ENCODE measurements around the gene YIPF2.
A peak's percentile ranks its signal among the peaks of the same experiment; 100 is the strongest.

YIPF2 gene

GRCh38 chr19:10928563-10929401, at the start of gene YIPF2, which contains the start of gene TIMM29:
Gene YIPF2, minus strand, starts transcription at chr19:10928639. Its CDS starts 229 bp downstream, at chr19:10928410.
Gene TIMM29, plus strand, starts transcription at chr19:10928811. Its CDS starts 12 bp downstream, at chr19:10928823.
- Histone ChIP-seq H3K9me3 (no peaks in the 10 kb centered on the region), H3K27me3 (no peaks in the 10 kb centered on the region), H3K4me3 (peak within 1 kb of the TSS; percentile 100), H3K36me3 (peaks cover 51% of the 10 kb centered on the region), H4K20me1 (peaks cover 55% of the 10 kb centered on the region), H3K27ac (peak within 1 kb of the TSS; percentile 90), H3K4me1 (peaks cover 26% of the 10 kb centered on the region), H3K9ac (peak within 1 kb of the TSS; percentile 94), H3K4me2 (peak within 1 kb of the TSS; percentile 100)
- no peak for TF ChIP-seq Cebpa-rat (IDR thresholded peaks at IDR 0.05)

GRCh38 chr19:10977742-10978092, 49.3 kb upstream of the YIPF2 start:
- H4K20me1 ChIP-seq = peaks cover 98% of the 10 kb centered on the region
- H3K9me3 ChIP-seq = no peaks in the 10 kb centered on the region
- no peak overlapping the region for H3K4me3 ChIP-seq
- peak overlapping the region; percentile 45 for H3K9ac ChIP-seq
- H3K36me3 ChIP-seq = peaks cover 53% of the 10 kb centered on the region
- H3K27me3 ChIP-seq = no peaks in the 10 kb centered on the region
- H3K4me2 ChIP-seq = peak overlapping the region; percentile 87
- peaks cover 99% of the 10 kb centered on the region for H3K4me1 ChIP-seq
- H3K27ac ChIP-seq = peak overlapping the region; percentile 68
- no peak for TF ChIP-seq Cebpa-rat (IDR thresholded peaks at IDR 0.05)

GRCh38 chr19:10976131-10976892, 47.9 kb upstream of the YIPF2 start:
- H3K27me3 ChIP-seq = no peaks in the 10 kb centered on the region
- H3K9me3 ChIP-seq = no peaks in the 10 kb centered on the region
- peak overlapping the region; percentile 68 for H3K27ac ChIP-seq
- H3K9ac ChIP-seq = peak overlapping the region; percentile 57; the same call in 1 of the 2 replicates
- peaks cover 99% of the 10 kb centered on the region for H3K4me1 ChIP-seq
- peak overlapping the region; percentile 87 for H3K4me2 ChIP-seq
- TF ChIP-seq Cebpa-rat (IDR thresholded peaks at IDR 0.05) = no peak
- H3K36me3 ChIP-seq = peaks cover 44% of the 10 kb centered on the region
- H3K4me3 ChIP-seq = no peak overlapping the region
- peaks cover 98% of the 10 kb centered on the region for H4K20me1 ChIP-seq

- no peaks in the 10 kb centered on the region for H3K27me3 ChIP-seq
- H3K4me1 ChIP-seq = peaks cover 99% of the 10 kb centered on the region
- peaks cover 98% of the 10 kb centered on the region for H4K20me1 ChIP-seq
- H3K4me2 ChIP-seq = peak overlapping the region; percentile 87
- TF ChIP-seq Cebpa-rat (IDR thresholded peaks at IDR 0.05) = no peak
- H3K9me3 ChIP-seq = no peaks in the 10 kb centered on the region
- peak overlapping the region; percentile 57; the same call in 1 of the 2 replicates for H3K9ac ChIP-seq
- peak overlapping the region; percentile 68 for H3K27ac ChIP-seq
- no peak overlapping the region for H3K4me3 ChIP-seq
- peaks cover 37% of the 10 kb centered on the region for H3K36me3 ChIP-seq
Observed at GRCh38 chr19:10975374-10976130, 47.1 kb upstream of the YIPF2 start.

- Histone ChIP-seq H3K4me3 (no peak overlapping the region), H4K20me1 (peaks cover 96% of the 10 kb centered on the region), H3K9me3 (no peaks in the 10 kb centered on the region), H3K36me3 (peaks cover 14% of the 10 kb centered on the region), H3K9ac (no peak overlapping the region), H3K4me2 (peak overlapping the region; percentile 87), H3K4me1 (peaks cover 99% of the 10 kb centered on the region), H3K27ac (peak overlapping the region; percentile 92), H3K27me3 (no peaks in the 10 kb centered on the region)
- TF ChIP-seq Cebpa-rat (IDR thresholded peaks at IDR 0.05) = no peak
Observed at GRCh38 chr19:10971107-10971726, 42.8 kb upstream of the YIPF2 start.

- peaks cover 98% of the 10 kb centered on the region for H4K20me1 ChIP-seq
- H3K4me3 ChIP-seq = peak overlapping the region; percentile 55
- peak overlapping the region; percentile 78 for H3K9ac ChIP-seq
- H3K9me3 ChIP-seq = no peaks in the 10 kb centered on the region
- no peaks in the 10 kb centered on the region for H3K27me3 ChIP-seq
- H3K36me3 ChIP-seq = peaks cover 12% of the 10 kb centered on the region; the same call in 1 of the 2 replicates
- TF ChIP-seq Cebpa-rat (IDR thresholded peaks at IDR 0.05) = no peak
- peaks cover 100% of the 10 kb centered on the region for H3K4me1 ChIP-seq
- H3K4me2 ChIP-seq = peak overlapping the region; percentile 87
- peak overlapping the region; percentile 92 for H3K27ac ChIP-seq
Observed at GRCh38 chr19:10968527-10969135, 40.2 kb upstream of the YIPF2 start.

GRCh38 chr19:10966809-10967208, 38.4 kb upstream of the YIPF2 start:
- no peak for TF ChIP-seq Cebpa-rat (IDR thresholded peaks at IDR 0.05)
- no peaks in the 10 kb centered on the region for H3K9me3 ChIP-seq
- peak overlapping the region; percentile 33; the same call in 1 of the 2 replicates for H3K9ac ChIP-seq
- H3K4me3 ChIP-seq = no peak overlapping the region
- H3K36me3 ChIP-seq = peaks cover 12% of the 10 kb centered on the region; the same call in 1 of the 2 replicates
- H3K27ac ChIP-seq = peak overlapping the region; percentile 92
- peaks cover 97% of the 10 kb centered on the region for H3K4me1 ChIP-seq
- no peaks in the 10 kb centered on the region for H3K27me3 ChIP-seq
- peak overlapping the region; percentile 87 for H3K4me2 ChIP-seq
- peaks cover 95% of the 10 kb centered on the region for H4K20me1 ChIP-seq

- TF ChIP-seq Cebpa-rat (IDR thresholded peaks at IDR 0.05) = no peak
- H3K9me3 ChIP-seq = no peaks in the 10 kb centered on the region
- peaks cover 81% of the 10 kb centered on the region for H4K20me1 ChIP-seq
- H3K27me3 ChIP-seq = no peaks in the 10 kb centered on the region
- H3K4me1 ChIP-seq = peaks cover 83% of the 10 kb centered on the region
- H3K4me3 ChIP-seq = no peak overlapping the region
- H3K27ac ChIP-seq = peak overlapping the region; percentile 92
- peaks cover 12% of the 10 kb centered on the region; the same call in 1 of the 2 replicates for H3K36me3 ChIP-seq
- peak overlapping the region; percentile 87 for H3K4me2 ChIP-seq
- 0 out of 2 replicates have a peak overlapping the region, but pooled peaks have one; percentile 38 for H3K9ac ChIP-seq
Observed at GRCh38 chr19:10965398-10965797, 37.0 kb upstream of the YIPF2 start.

Measured in BLaER1 (cell line).